Stimulated activated CD4-positive, alpha-beta T cell treated with anti-CD3 and anti-CD28 coated beads, Interleukin-4, amount 100 ng/mL, for 1 hour (primary cell): ENCODE data around the gene CACNG4.

Experiments
- DNase-seq: peaks from one replicate; pipeline ENCODE4 v3.0.0-alpha.2; 2020

The CACNG4 gene

DNA sequence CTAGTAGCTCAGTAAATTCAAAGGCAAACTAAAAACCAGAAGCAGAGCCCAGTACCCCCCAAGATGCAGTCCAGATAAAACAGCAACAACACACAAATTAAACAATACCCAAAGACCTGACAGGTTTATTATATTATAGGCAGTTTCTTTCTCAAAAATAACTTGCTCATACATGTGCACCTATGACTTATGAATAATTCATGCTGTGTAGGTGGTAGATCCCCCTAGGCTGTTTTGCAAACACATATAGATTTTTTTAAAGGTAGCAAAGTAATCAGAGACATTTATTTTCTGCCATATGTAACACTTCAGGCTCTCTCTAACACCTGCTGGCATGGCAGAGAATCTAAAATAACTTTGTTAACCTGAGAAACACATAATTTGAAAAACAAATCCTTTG, 107.1 kb downstream of the CACNG4 start:
- no peak for DNase-seq

DNA sequence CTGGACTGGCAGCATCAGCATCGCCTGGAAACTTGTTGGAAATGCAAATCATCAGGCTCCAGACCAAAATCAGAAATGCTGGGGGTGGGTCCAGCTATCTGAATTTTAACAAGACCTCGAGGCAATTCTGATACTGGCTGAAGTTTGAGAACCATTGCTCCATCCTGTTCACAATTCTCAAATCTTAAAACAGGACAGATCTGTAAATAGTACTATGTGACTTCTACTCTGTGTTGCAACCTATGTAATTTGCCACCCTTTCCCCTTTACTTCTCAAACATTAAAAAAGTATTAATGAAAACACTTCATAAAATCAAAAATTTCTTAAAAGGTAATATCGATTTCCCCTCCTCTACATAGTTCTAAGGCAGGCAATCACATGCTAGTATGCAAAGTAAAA, 108.4 kb downstream of the CACNG4 start:
- DNase-seq, result no peak

DNA sequence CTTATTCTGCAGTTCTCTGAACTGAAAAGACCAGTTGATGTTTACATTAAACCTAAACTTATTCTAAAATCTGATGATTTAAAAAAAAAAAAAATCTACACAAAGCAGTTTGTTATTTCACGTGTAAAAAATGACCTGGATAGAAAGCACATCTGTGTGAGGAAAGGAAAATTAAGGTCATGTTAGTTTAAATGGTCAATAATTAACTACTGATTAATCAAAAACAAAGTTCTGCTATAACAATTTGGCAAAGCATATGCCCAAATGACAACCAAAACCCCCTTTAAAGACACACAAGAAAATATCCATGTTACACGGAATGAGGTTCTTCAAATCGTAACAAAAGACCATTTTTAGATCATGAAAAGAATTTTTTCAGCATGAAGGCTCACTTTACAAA, 110.3 kb downstream of the CACNG4 start:
- DNase-seq, result no peak

- no peak for DNase-seq
Observed at GRCh38 chr17:67076290-67076689, 111.8 kb downstream of the CACNG4 start.

DNA sequence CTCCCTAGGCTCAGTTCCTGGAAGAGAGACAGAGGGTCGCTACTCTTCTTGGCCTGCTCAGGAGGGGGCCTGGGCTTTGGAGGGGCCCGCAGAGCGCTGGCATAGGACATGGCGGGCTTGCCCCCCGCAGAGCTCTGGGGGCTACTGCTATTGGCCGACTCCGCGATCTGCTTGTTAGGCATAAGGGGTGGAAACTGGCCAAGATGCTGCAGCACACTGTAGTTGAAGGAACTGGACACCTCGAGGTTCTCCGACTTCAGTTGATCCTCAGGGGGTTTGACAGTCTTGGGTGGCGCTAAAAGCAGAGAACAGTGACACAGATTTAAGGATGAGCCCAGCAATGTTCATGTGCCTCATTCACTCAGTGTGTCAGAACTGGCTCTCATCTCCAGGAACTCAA, 113.8 kb downstream of the CACNG4 start:
- no peak for DNase-seq

GRCh38 chr17:67079491-67079890, 115.0 kb downstream of the CACNG4 start:
- DNase-seq, result no peak

- no peak for DNase-seq
Observed at GRCh38 chr17:67080804-67081203, 116.3 kb downstream of the CACNG4 start.

GRCh38 chr17:67082107-67082506, 117.6 kb downstream of the CACNG4 start:
- DNase-seq, result no peak
